ENCODE results near the gene EFEMP2.
"Not testable (repeated sequence)": the region's sequence is repeated elsewhere in the genome, so short reads cannot be mapped to it uniquely, and the experiment has no call there.

Gene EFEMP2

GRCh38 chr11:65852508-65853245 is 19.9 kb downstream of the EFEMP2 start:
- DNase-seq (ENCODE audit: low read depth): no peak
- TF ChIP-seq, protein P1, sequence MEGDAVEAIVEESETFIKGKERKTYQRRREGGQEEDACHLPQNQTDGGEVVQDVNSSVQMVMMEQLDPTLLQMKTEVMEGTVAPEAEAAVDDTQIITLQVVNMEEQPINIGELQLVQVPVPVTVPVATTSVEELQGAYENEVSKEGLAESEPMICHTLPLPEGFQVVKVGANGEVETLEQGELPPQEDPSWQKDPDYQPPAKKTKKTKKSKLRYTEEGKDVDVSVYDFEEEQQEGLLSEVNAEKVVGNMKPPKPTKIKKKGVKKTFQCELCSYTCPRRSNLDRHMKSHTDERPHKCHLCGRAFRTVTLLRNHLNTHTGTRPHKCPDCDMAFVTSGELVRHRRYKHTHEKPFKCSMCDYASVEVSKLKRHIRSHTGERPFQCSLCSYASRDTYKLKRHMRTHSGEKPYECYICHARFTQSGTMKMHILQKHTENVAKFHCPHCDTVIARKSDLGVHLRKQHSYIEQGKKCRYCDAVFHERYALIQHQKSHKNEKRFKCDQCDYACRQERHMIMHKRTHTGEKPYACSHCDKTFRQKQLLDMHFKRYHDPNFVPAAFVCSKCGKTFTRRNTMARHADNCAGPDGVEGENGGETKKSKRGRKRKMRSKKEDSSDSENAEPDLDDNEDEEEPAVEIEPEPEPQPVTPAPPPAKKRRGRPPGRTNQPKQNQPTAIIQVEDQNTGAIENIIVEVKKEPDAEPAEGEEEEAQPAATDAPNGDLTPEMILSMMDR (conservative IDR thresholded peaks at IDR 0.05; ENCODE audit: control insufficient read depth, insufficient read depth, low read depth, low read length): no peak
- H3K4me3 ChIP-seq (ENCODE audit: control insufficient read depth, low read depth, low read length): no peak overlapping the region

- TF ChIP-seq, protein P1 (conservative IDR thresholded peaks at IDR 0.05; ENCODE audit: control insufficient read depth, insufficient read depth, low read depth, low read length): no peak
- no peak for DNase-seq (ENCODE audit: low read depth)
- no peak overlapping the region for H3K4me3 ChIP-seq (ENCODE audit: control insufficient read depth, low read depth, low read length)
Observed at GRCh38 chr11:65851811-65852507, 20.6 kb downstream of the EFEMP2 start.

DNA sequence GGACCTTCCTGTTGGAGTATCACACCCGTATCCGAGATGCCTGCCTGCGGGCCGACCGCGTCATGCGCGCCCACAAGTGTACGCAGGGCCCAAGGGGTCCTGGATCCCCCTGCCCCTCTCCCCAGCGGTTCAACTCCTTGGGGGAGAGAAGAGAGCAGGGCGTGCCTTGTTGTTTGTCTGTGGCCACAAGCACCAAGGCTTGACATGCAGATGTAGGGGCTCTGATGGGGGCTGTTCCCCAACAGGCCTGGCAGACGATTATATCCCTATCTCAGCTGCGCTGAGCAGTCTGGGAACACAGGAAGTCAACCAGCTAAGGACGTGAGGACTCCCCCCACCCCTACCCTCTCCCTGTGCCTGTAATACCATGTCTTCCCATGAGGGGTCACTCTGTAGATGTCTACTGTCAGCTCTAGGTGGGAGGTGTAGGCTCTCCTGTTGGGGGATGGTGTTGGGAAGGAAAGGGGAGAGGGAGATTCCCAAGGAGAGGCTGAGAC is 21.5 kb downstream of the EFEMP2 start:
- DNase-seq (ENCODE audit: low read depth): no peak
- no peak overlapping the region for H3K4me3 ChIP-seq (ENCODE audit: control insufficient read depth, low read depth, low read length)
- TF ChIP-seq, protein P1 (conservative IDR thresholded peaks at IDR 0.05; ENCODE audit: control insufficient read depth, insufficient read depth, low read depth, low read length): peak; percentile 48

GRCh38 chr11:65850217-65851082 is 22.1 kb downstream of the EFEMP2 start:
- no peak overlapping the region for H3K4me3 ChIP-seq (ENCODE audit: control insufficient read depth, low read depth, low read length)
- no peak for DNase-seq (ENCODE audit: low read depth)
- TF ChIP-seq, protein P1 (conservative IDR thresholded peaks at IDR 0.05; ENCODE audit: control insufficient read depth, insufficient read depth, low read depth, low read length): no peak

- TF ChIP-seq, protein P1 (conservative IDR thresholded peaks at IDR 0.05; ENCODE audit: control insufficient read depth, insufficient read depth, low read depth, low read length): no peak
- DNase-seq (ENCODE audit: low read depth): no peak
- no peak overlapping the region for H3K4me3 ChIP-seq (ENCODE audit: control insufficient read depth, low read depth, low read length)
Observed at GRCh38 chr11:65849771-65850216, 22.8 kb downstream of the EFEMP2 start.

GRCh38 chr11:65849366-65849765 is 23.2 kb downstream of the EFEMP2 start:
- no peak for DNase-seq (ENCODE audit: low read depth)
- no peak overlapping the region for H3K4me3 ChIP-seq (ENCODE audit: control insufficient read depth, low read depth, low read length)
- TF ChIP-seq, protein P1 (conservative IDR thresholded peaks at IDR 0.05; ENCODE audit: control insufficient read depth, insufficient read depth, low read depth, low read length): no peak

DNA sequence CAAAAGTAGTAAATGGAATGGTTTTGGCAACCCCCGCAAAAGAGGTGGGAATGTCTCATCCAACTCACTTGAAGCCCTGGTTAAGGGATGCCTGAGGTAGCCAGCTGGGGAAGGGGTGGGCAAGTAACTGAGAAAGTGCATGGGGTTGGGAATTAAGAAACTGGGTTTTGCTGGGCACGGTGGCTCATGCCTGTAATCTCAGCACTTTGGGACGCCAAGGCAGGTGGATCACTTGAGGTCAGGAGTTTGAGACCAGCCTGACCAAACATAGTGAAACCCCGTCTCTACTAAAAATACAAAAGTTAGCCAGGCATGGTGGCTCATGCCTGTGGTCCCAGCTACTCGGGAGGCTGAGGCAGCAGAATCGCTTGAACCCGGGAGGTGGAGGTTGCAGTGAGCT is 23.9 kb downstream of the EFEMP2 start:
- H3K4me3 ChIP-seq (ENCODE audit: control insufficient read depth, low read depth, low read length); DNase-seq (ENCODE audit: low read depth): not testable (repeated sequence)
